Psoas muscle (tissue), 8 donors: ENCODE data around the gene ZGPAT. TPM values are rescaled to one million over a fixed set of nuclear protein-coding genes. Genes with fewer than 3 reads are reported as not detected.

Source experiments
- ATAC-seq, 4 donors: fragments of 200-7000 bp; cut with Tn5 transposase; one replicate each; pipeline ENCODE4 v1.9.1; 2020; ENCODE audit warnings: moderate library complexity in 3 of 4, mild to moderate bottlenecking in 2 of 4
- DNase-seq, 2 donors: peaks; one replicate each; pipeline ENCODE4 v3.0.0-alpha.2; 2020
- H3K27ac ChIP-seq: fragments of 200-600 bp; one replicate; pipeline ENCODE4 v1.8.0; 2022
- H3K27me3 ChIP-seq, 3 donors: fragments of 200-600 bp in 1 of 3; one replicate each; pipeline versions ENCODE4 v1.6.1 to v1.8.0; 2013 to 2022; ENCODE audit warnings: low read length in 2 of 3, mild to moderate bottlenecking in 2 of 3, moderate library complexity in 1 of 3; ENCODE audit not compliant: insufficient read depth in 3 of 3
- H3K36me3 ChIP-seq, 2 donors: fragments of 200-600 bp in 1 of 2; one replicate each; pipeline versions ENCODE4 v1.6.1 to v1.8.0; 2013 to 2022; ENCODE audit warnings: low read depth in 1 of 2, mild to moderate bottlenecking in 1 of 2, moderate library complexity in 1 of 2; ENCODE audit not compliant: insufficient read depth in 1 of 2
- H3K4me1 ChIP-seq: fragments of 200-600 bp; one replicate; pipeline ENCODE4 v1.8.0; 2022
- H3K4me3 ChIP-seq: fragments of 200-600 bp; one replicate; pipeline ENCODE4 v1.8.0; 2022; ENCODE audit warnings: mild to moderate bottlenecking
- H3K9me3 ChIP-seq: fragments of 200-600 bp; one replicate; pipeline ENCODE4 v1.8.0; 2022
- WGBS, 3 donors: extraction: QIAGEN DNeasy Blood & Tissue Kit; methylation state at CpG; one replicate each; pipeline versions ENCODE4 v1.1.6 to v1.1.7; 2013; 5-methylcytosine and 5-hydroxymethylcytosine counted together
- intact Hi-C, 2 donors: fragments of 100-400 bp; cut with DNase I; formaldehyde crosslinking; loops; one replicate each; pipeline versions ENCODE4 v1.11.0 to v1.14.2; 2022
- polyA plus RNA-seq, 3 donors: library from polyadenylated mRNA; stranded (reverse); fragments of 200-250 nt; gene quantifications; one replicate each; pipeline ENCODE4 v1.2.3, GENCODE V29; 2013
- total RNA-seq, 4 donors: library from RNA; stranded (reverse); fragmentation: NEBNext Ultra II Directional in 2 of 4; extraction: Animal tissue kit (Norgen Biotek cat#: 25700) in 2 of 4; gene quantifications; one replicate each; pipeline versions ENCODE4 v1.2.1 to v1.2.4, GENCODE V29; 2021 to 2023
- TF ChIP-seq, protein P1 (sequence below): fragments of 200-600 bp; IDR thresholded peaks from one replicate; pipeline ENCODE4 v1.8.0; 2022; ENCODE audit warnings: antibody characterized with exemption
- donor health status: healthy with polysubstance abuse.
- donor health status: DM: no; HTN: no; CAD: no; lungs with moderate emphysema.
- donor health status: Bipolar disorder and iron deficiency.
- donor health status: healthy.
- donor health status: DM: yes; HTN: yes; CAD: no.
- donor health status: DM: no; HTN: no; CAD: no.
- donor health status: DM: no; HTN: no; CAD: no.
- donor health status: DM: yes; HTN: yes; CAD: no.

Gene ZGPAT
- total and polyA plus RNA-seq, 7 donors: 10.7 to 54.8 (median 18.2) TPM

DNA sequence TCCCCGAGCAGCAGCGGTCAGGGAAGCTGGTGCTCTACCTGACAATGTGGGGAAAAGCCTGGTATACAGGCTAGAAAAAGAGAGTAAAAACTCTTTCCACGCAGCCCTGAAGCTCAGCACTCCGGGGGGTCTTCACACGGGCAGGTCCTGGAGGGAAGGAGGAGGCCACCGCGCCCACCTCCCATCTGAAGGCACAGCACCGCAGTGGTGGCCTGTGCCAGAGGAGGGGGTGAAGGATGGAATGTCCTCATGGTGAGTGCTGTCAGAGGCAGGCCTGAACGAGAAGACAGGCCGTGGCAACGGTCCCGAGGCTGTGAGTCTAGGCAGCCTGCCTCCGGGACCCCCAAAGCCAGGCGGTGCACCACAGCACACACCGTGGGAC is 37.6 kb downstream of the ZGPAT start:
- intact Hi-C loops: no loop called here
- 67 to 79% (median 77%) methylated on average over 15 of the region's 15 CpGs for WGBS, 3 donors
- Histone ChIP-seq H3K36me3 (peaks cover 0 to 25% of the 10 kb centered on the region in 2 donors), H3K4me3 (no peak overlapping the region), H3K9me3 (no peaks in the 10 kb centered on the region), H3K27me3 (no peaks in the 10 kb centered on the region), H3K27ac (no peak overlapping the region), H3K4me1 (peaks cover 8% of the 10 kb centered on the region)
- TF ChIP-seq, protein P1, sequence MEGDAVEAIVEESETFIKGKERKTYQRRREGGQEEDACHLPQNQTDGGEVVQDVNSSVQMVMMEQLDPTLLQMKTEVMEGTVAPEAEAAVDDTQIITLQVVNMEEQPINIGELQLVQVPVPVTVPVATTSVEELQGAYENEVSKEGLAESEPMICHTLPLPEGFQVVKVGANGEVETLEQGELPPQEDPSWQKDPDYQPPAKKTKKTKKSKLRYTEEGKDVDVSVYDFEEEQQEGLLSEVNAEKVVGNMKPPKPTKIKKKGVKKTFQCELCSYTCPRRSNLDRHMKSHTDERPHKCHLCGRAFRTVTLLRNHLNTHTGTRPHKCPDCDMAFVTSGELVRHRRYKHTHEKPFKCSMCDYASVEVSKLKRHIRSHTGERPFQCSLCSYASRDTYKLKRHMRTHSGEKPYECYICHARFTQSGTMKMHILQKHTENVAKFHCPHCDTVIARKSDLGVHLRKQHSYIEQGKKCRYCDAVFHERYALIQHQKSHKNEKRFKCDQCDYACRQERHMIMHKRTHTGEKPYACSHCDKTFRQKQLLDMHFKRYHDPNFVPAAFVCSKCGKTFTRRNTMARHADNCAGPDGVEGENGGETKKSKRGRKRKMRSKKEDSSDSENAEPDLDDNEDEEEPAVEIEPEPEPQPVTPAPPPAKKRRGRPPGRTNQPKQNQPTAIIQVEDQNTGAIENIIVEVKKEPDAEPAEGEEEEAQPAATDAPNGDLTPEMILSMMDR: no peak
- no peak for ATAC-seq
- peak in 1 of 2 donors; percentile 18 for DNase-seq

DNA sequence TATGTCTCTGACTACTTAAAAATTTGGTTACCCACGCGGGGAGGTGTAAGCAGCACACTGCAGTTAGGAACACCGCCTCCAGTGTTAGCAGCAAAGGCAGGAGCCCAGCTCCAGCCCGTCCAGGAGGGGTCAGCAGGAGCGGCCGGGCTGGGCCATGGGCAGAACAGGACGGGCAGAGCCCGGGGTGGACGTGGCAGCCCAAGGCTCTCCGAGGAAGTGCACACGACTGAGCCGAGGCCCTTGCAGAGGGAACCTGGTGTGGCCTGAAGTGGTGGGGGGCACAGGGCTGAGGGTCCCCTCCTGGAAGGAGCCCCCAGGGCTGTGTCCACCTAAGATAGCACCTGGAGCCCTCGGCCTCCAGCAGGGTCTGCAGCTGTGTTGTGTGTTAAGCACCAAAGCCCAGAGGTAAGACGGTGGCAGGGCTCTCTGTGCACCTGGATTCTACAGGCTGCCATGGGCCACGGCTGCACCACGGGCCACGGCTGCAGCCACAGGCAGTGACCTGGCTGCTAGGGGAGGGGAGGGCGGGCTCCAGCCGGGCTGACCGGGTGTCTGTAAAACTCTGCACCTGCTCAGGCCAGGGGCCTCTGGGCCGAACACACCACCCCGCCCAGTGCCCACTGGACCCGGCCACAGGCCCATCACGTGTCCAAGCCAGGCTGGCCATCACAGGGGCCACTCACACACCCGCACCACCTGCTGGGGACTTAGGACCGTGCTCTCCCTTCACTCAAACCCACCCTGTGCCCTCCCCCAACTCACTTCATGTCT is 38.3 kb downstream of the ZGPAT start:
- H3K27ac ChIP-seq: no peak overlapping the region
- ATAC-seq (no peak), DNase-seq (peak in 1 of 2 donors; percentile 26)
- intact Hi-C loops: no loop called here
- H3K36me3 ChIP-seq: peaks cover 0 to 25% of the 10 kb centered on the region in 2 donors
- peaks cover 8% of the 10 kb centered on the region for H3K4me1 ChIP-seq
- TF ChIP-seq, protein P1: no peak
- H3K4me3 ChIP-seq: no peak overlapping the region
- no peaks in the 10 kb centered on the region for H3K27me3 ChIP-seq
- no peaks in the 10 kb centered on the region for H3K9me3 ChIP-seq
- 84 to 87% (median 85%) methylated on average over 23 to 26 of the region's 26 CpGs for WGBS, 3 donors

DNA sequence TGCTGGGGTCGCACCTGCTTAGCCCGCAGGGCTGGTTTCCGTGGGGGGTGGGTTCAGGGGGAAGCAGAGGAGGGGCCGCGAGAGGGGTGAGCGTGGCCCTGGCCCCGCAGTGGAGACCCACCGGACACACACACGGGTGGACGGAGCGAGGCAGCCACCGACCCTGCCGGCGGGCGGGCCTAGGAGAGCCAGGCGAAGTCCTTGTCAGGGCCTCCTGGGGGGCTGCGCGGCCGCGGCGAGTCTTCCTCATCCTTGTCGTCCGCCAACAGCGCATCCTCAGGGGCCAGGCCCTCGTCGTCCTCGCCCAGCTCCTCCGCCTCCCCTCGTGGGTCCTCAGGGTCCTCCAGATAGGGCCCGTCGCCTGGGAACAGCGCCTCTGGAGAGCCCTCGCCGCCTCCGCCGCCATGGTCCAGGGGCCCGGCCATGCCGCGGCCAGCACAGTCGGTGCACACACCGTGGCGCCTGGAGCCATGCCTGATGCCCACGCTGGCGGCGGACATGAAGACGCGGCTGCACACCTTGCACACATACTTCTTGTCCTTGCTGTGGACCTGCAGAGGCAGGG is 39.0 kb downstream of the ZGPAT start:
- no peak for ATAC-seq
- DNase-seq: peak in 1 of 2 donors; percentile 55
- H3K36me3 ChIP-seq: peaks cover 0 to 24% of the 10 kb centered on the region in 2 donors
- no peaks in the 10 kb centered on the region for H3K9me3 ChIP-seq
- no peaks in the 10 kb centered on the region for H3K27me3 ChIP-seq
- peaks cover 1% of the 10 kb centered on the region for H3K4me1 ChIP-seq
- no peak overlapping the region for H3K27ac ChIP-seq
- TF ChIP-seq, protein P1: no peak
- H3K4me3 ChIP-seq: no peak overlapping the region
- intact Hi-C loops: no loop called here
- 92 to 93% (median 92%) methylated on average over 45 to 47 of the region's 47 CpGs for WGBS, 3 donors

DNA sequence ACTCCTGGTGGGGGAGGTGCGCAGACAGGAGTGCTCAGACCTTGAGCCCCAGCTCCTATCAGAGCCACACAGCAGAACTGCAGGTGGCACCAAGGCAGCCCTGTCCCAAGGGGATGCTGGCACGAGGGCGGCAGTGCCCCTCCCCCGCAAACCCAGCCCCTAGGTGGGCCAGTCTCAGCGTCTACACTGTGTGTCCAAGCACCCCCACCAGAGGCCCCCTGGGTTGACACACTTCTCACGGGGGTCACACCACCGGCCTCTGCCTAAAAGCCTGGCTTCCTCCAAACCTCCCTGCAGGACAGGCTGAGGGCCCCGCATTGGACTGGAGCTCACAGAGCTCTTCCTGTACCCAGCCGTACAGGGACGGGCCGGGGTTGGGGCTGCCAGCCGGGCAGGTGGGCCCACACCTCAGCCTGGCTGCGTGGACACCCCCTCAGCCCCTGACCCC is 39.8 kb downstream of the ZGPAT start:
- Histone ChIP-seq H3K9me3 (no peaks in the 10 kb centered on the region), H3K4me3 (no peak overlapping the region), H3K4me1 (no peaks in the 10 kb centered on the region), H3K27ac (no peak overlapping the region), H3K27me3 (no peaks in the 10 kb centered on the region), H3K36me3 (peaks cover 0 to 16% of the 10 kb centered on the region in 2 donors)
- DNase-seq (peak in 1 of 2 donors; percentile 46), ATAC-seq (peak in 1 of 4 donors; percentile 6)
- intact Hi-C loops: no loop called here
- TF ChIP-seq, protein P1: no peak
- WGBS, 3 donors: 77 to 79% (median 77%) methylated on average over 10 to 13 of the region's 13 CpGs
